HCT116 (cell line): Measurements from ENCODE around the gene LEMD3. TPM values are rescaled to one million over a fixed set of nuclear protein-coding genes. Genes with fewer than 3 reads are reported as not detected.

Source experiments
- ATAC-seq: fragments of 200-7000 bp; cut with Tn5 transposase; 2 replicates; pipeline ENCODE4 v1.9.1; 2020; ENCODE audit warnings: mild to moderate bottlenecking, moderate library complexity
- BruUV-seq: library from RNA; stranded (reverse); fragments of 400-500 nt; replicated peaks from 2 replicates; lab custom pipeline; 2021; lab: Mats Ljungman, UMichigan
- CTCF ChIA-PET: fragments of 300-600 bp; sonication (Branson Sonifier 250); formaldehyde crosslinking; loops from one replicate; lab custom pipeline; 2021; ENCODE audit warnings: antibody characterized with exemption; lab: Charles Lee
- POLR2A ChIA-PET: fragments of 300-600, 350-600 bp; sonication (Branson Sonifier 250); formaldehyde crosslinking; loops from one replicate; lab custom pipeline; 2021; ENCODE audit warnings: antibody characterized with exemption; lab: Charles Lee
- RAD21 ChIA-PET, 2 experiments: fragments of 300-600 bp; sonication (Branson Sonifier 250); formaldehyde crosslinking; loops; one replicate each; lab custom pipeline; 2023; ENCODE audit warnings: low total read pairs in 2 of 2; ENCODE audit not compliant: uncharacterized antibody in 2 of 2, unreplicated experiment in 2 of 2, low non-redundant PET in 1 of 2; lab: Charles Lee
- DNase-seq: peaks from one replicate; pipeline ENCODE4 v3.0.0-alpha.2; 2010; ENCODE audit warnings: low read depth, low spot score
- H2AFZ ChIP-seq: fragments of 200-600 bp; shearing (Covaris generic), sonication (generic); 2 replicates; pipeline ENCODE4 v1.6.1; 2017; ENCODE audit warnings: low read depth, mixed run types, mixed read lengths, antibody characterized with exemption, low read length; ENCODE audit not compliant: poor library complexity, severe bottlenecking
- H3K27ac ChIP-seq: 2 replicates; pipeline ENCODE4 v1.5.1; 2012; ENCODE audit warnings: low read depth, low read length
- H3K27me3 ChIP-seq: fragments of 200-600 bp; sonication (generic); 2 replicates; pipeline ENCODE4 v1.6.1; 2016; ENCODE audit warnings: mixed run types, low read length, mixed read lengths; ENCODE audit not compliant: insufficient read depth
- H3K36me3 ChIP-seq, 2 experiments: fragments of 200-500 bp in 1 of 2; fragments of 200-600 bp in 1 of 2; sonication (Bioruptor generic) in 1 of 2; sonication (generic) in 1 of 2; 2 replicates each; pipeline versions ENCODE4 v1.5.1 to v1.6.1; 2014 to 2016; ENCODE audit warnings: low read length in 2 of 2, inconsistent platforms in 1 of 2, mixed read lengths in 1 of 2, mixed run types in 1 of 2; ENCODE audit not compliant: insufficient read depth in 2 of 2, control insufficient read depth in 1 of 2
- H3K4me1 ChIP-seq, 2 experiments: fragments of 200-600 bp in 1 of 2; sonication (generic) in 1 of 2; 2 replicates each; pipeline versions ENCODE4 v1.5.1 to v1.6.1; 2012 to 2017; ENCODE audit warnings: low read length in 2 of 2, inconsistent platforms in 1 of 2, mild to moderate bottlenecking in 1 of 2, mixed read lengths in 1 of 2, mixed run types in 1 of 2, moderate library complexity in 1 of 2; ENCODE audit not compliant: insufficient read depth in 2 of 2, control insufficient read depth in 1 of 2
- H3K4me2 ChIP-seq: fragments of 200-600 bp; sonication (generic); 2 replicates; pipeline ENCODE4 v1.6.1; 2017; ENCODE audit warnings: mixed run types, low read length, mixed read lengths
- H3K4me3 ChIP-seq, 2 experiments: fragments of 200-600 bp in 1 of 2; sonication (generic) in 1 of 2; replicated peaks in 1 of 2; 2 replicates each; pipeline ENCODE4 v1.5.1; 2011 to 2016; ENCODE audit warnings: low read length in 2 of 2, control low read depth in 1 of 2, low read depth in 1 of 2, mild to moderate bottlenecking in 1 of 2, mixed read lengths in 1 of 2, mixed run types in 1 of 2
- H3K79me2 ChIP-seq: fragments of 200-600 bp; sonication (generic); 2 replicates; pipeline ENCODE4 v1.6.1; 2017; ENCODE audit warnings: mild to moderate bottlenecking, mixed run types, low read length, moderate library complexity, mixed read lengths; ENCODE audit not compliant: insufficient read depth
- H3K9ac ChIP-seq: fragments of 200-600 bp; sonication (generic); 2 replicates; pipeline ENCODE4 v1.6.1; 2016; ENCODE audit warnings: low read length, mixed read lengths
- H3K9me2 ChIP-seq: fragments of 200-600 bp; sonication (generic), shearing (Covaris generic); 2 replicates; pipeline ENCODE4 v1.6.1; 2017; ENCODE audit warnings: mixed run types, mild to moderate bottlenecking, moderate library complexity; ENCODE audit not compliant: insufficient read depth
- H3K9me3 ChIP-seq, 2 experiments: fragments of 200-500 bp in 1 of 2; fragments of 200-600 bp in 1 of 2; sonication (Bioruptor generic) in 1 of 2; sonication (generic) in 1 of 2; 2 replicates each; pipeline ENCODE4 v1.6.1; 2014 to 2017; ENCODE audit warnings: low read length in 2 of 2, mixed read lengths in 2 of 2, inconsistent platforms in 1 of 2, low read depth in 1 of 2, mild to moderate bottlenecking in 1 of 2, mixed run types in 1 of 2, moderate library complexity in 1 of 2; ENCODE audit not compliant: control insufficient read depth in 1 of 2, insufficient read depth in 1 of 2
- H4K20me1 ChIP-seq: fragments of 200-600 bp; sonication (generic), shearing (Covaris generic); 2 replicates; pipeline ENCODE4 v1.6.1; 2017; ENCODE audit warnings: mixed run types, mild to moderate bottlenecking, moderate library complexity; ENCODE audit not compliant: insufficient read depth
- EGR1 ChIP-seq: IDR thresholded peaks from 2 replicates; pipeline ENCODE4 v1.6.1; 2012; ENCODE audit warnings: low read depth
- EZH2 ChIP-seq: fragments of 200-600 bp; sonication (generic); IDR thresholded peaks from 2 replicates; pipeline ENCODE4 v1.6.1; 2017; ENCODE audit warnings: antibody characterized with exemption, mixed run types
- POLR2A ChIP-seq: IDR thresholded peaks from 2 replicates; pipeline ENCODE4 v1.7.0; 2011; ENCODE audit warnings: borderline replicate concordance; ENCODE audit not compliant: insufficient read depth, insufficient read length; ENCODE audit errors: extremely low read depth
- POLR2AphosphoS5 ChIP-seq: IDR thresholded peaks from 2 replicates; pipeline ENCODE4 v1.6.1; 2011; ENCODE audit warnings: mild to moderate bottlenecking, low read depth, low read length, moderate library complexity
- RAD21 ChIP-seq: IDR thresholded peaks from 2 replicates; pipeline ENCODE4 v1.6.1; 2012; ENCODE audit warnings: low read depth, mild to moderate bottlenecking
- SP1 ChIP-seq: IDR thresholded peaks from 2 replicates; pipeline ENCODE4 v1.6.1; 2012; ENCODE audit warnings: low read depth
- SRF ChIP-seq: IDR thresholded peaks from 2 replicates; pipeline ENCODE4 v1.6.1; 2012; ENCODE audit warnings: low read depth
- TCF7L2 ChIP-seq: IDR thresholded peaks from 2 replicates; pipeline ENCODE4 v1.7.0; 2011; ENCODE audit warnings: borderline replicate concordance, inconsistent platforms; ENCODE audit not compliant: insufficient read depth, insufficient read length; ENCODE audit errors: extremely low read depth
- YY1 ChIP-seq: IDR thresholded peaks from 2 replicates; pipeline ENCODE4 v1.6.1; 2011; ENCODE audit warnings: low read length, low read depth, moderate library complexity, mild to moderate bottlenecking; ENCODE audit not compliant: insufficient replicate concordance; ENCODE audit errors: extremely low read depth
- ZFX ChIP-seq: fragments of 450-650 bp; IDR thresholded peaks from 2 replicates; pipeline ENCODE4 v1.6.1; 2017
- ZNF274 ChIP-seq: fragments of 200-500 bp; sonication (Bioruptor generic); IDR thresholded peaks from 2 replicates; pipeline ENCODE4 v1.6.1; 2014; ENCODE audit warnings: mild to moderate bottlenecking, low read depth, low read length, inconsistent platforms
- intact Hi-C: fragments of 100-400 bp; cut with micrococcal nuclease; formaldehyde crosslinking; loops from 2 replicates; pipeline ENCODE4 v1.10.0; 2022
- total RNA-seq: library from RNA; stranded (reverse); gene quantifications from one replicate; pipeline ENCODE4 v1.2.1, GENCODE V29; 2021; ENCODE audit not compliant: unreplicated experiment
- TF ChIP-seq, protein P1 (sequence below): IDR thresholded peaks from 2 replicates; pipeline ENCODE4 v1.6.1; 2012
- TF ChIP-seq, protein P2 (sequence below): IDR thresholded peaks from 2 replicates; pipeline ENCODE4 v1.6.1; 2012
- TF ChIP-seq, protein P3 (sequence below), 3 experiments: fragments of 200-600 bp in 1 of 3; sonication (generic) in 1 of 3; IDR thresholded peaks in 2 of 3; conservative IDR thresholded peaks in 1 of 3; 2 replicates each; pipeline ENCODE4 v1.5.1; 2012 to 2017; ENCODE audit warnings: low read depth in 2 of 3, low read length in 2 of 3, antibody characterized with exemption in 1 of 3, borderline replicate concordance in 1 of 3, control low read depth in 1 of 3, mild to moderate bottlenecking in 1 of 3, mixed read lengths in 1 of 3, mixed run types in 1 of 3, moderate library complexity in 1 of 3; ENCODE audit not compliant: insufficient read depth in 1 of 3
- TF ChIP-seq, protein P4 (sequence below): IDR thresholded peaks from 2 replicates; pipeline ENCODE4 v1.6.1; 2011; ENCODE audit warnings: mild to moderate bottlenecking, low read length, moderate library complexity; ENCODE audit not compliant: insufficient replicate concordance; ENCODE audit errors: extremely low read depth

Gene LEMD3
- total RNA-seq, 1 experiment from 2014 or later, result 28.7 TPM

DNA sequence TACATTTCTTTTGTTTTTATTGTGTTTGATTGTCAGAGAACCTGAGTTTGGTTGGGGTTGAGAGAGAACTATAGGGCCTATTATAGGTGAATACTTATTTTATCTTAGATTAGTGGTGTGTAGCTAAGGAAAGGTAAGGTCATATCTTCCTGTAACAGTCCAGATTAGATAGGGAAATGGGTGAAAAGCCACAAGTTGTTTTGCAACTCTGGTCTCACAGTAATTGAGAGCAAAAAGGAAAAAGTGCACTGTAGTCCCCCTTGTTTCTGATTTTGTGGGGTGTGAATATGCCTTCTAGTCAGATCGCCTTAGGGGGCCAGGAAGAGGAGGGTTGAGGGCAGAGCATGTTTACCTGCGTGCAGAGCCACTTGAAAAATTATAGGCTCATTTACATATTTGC is 118.0 kb downstream of the LEMD3 start:
- no peak overlapping the region for H3K4me2 ChIP-seq
- ChIA-PET RAD21 (no interaction called here), POLR2A (interaction anchor here (0.7 kb wide), 1 partner anchor 824 kb away, joined by 3 read pairs; no protein-coding TSS in a partner anchor), CTCF (no interaction called here)
- H3K9me3 ChIP-seq, result no peaks in the 10 kb centered on the region
- intact Hi-C loops, result loop anchor here (5.0 kb wide), 1 partner anchor 395 kb away; no protein-coding TSS in a partner anchor
- BruUV-seq, result no TSS peak
- TF ChIP-seq, protein P1, sequence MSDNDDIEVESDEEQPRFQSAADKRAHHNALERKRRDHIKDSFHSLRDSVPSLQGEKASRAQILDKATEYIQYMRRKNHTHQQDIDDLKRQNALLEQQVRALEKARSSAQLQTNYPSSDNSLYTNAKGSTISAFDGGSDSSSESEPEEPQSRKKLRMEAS, result no peak
- TF ChIP-seq POLR2A (no peak), EZH2 (no peak), EGR1 (no peak)
- H3K9me2 ChIP-seq, result no peaks in the 10 kb centered on the region
- no peaks in the 10 kb centered on the region for H3K4me1 ChIP-seq
- no peak overlapping the region for H3K27ac ChIP-seq
- no peak overlapping the region for H3K4me3 ChIP-seq
- no peak overlapping the region for H3K9ac ChIP-seq
- no peak overlapping the region for H2AFZ ChIP-seq
- ATAC-seq, result no peak
- H3K27me3 ChIP-seq, result no peaks in the 10 kb centered on the region
- no peaks in the 10 kb centered on the region for H3K79me2 ChIP-seq
- no peaks in the 10 kb centered on the region for H3K36me3 ChIP-seq
- no peaks in the 10 kb centered on the region for H4K20me1 ChIP-seq
- no peak for DNase-seq

DNA sequence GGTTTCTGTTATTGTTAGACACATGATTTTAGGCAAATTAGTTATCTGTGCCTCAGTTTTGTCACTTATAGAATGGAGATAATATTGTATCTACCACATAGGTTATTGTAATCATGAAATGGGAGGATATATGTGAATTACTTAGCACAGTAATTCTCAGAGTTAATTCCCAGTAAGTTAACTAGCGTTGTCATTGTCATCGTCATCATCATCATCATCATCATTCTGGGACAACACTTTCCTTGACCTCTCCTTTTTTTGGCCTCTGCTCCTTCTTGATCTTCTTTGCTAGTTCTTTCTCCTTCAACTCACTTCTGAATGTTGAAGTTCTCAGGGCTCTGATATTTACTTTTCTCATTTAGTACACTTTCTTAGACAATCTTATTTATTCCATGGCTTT is 122.9 kb downstream of the LEMD3 start:
- no peaks in the 10 kb centered on the region for H4K20me1 ChIP-seq
- no peaks in the 10 kb centered on the region for H3K36me3 ChIP-seq
- intact Hi-C loops, result no loop called here
- no peaks in the 10 kb centered on the region for H3K27me3 ChIP-seq
- no peaks in the 10 kb centered on the region for H3K9me3 ChIP-seq
- no peak overlapping the region for H3K4me2 ChIP-seq
- no peak for TF ChIP-seq RAD21
- no peak for TF ChIP-seq ZNF274
- TF ChIP-seq EGR1, result no peak
- no peak for TF ChIP-seq POLR2AphosphoS5
- TF ChIP-seq, protein P2, sequence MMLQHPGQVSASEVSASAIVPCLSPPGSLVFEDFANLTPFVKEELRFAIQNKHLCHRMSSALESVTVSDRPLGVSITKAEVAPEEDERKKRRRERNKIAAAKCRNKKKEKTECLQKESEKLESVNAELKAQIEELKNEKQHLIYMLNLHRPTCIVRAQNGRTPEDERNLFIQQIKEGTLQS, result no peak
- TF ChIP-seq, protein P3, sequence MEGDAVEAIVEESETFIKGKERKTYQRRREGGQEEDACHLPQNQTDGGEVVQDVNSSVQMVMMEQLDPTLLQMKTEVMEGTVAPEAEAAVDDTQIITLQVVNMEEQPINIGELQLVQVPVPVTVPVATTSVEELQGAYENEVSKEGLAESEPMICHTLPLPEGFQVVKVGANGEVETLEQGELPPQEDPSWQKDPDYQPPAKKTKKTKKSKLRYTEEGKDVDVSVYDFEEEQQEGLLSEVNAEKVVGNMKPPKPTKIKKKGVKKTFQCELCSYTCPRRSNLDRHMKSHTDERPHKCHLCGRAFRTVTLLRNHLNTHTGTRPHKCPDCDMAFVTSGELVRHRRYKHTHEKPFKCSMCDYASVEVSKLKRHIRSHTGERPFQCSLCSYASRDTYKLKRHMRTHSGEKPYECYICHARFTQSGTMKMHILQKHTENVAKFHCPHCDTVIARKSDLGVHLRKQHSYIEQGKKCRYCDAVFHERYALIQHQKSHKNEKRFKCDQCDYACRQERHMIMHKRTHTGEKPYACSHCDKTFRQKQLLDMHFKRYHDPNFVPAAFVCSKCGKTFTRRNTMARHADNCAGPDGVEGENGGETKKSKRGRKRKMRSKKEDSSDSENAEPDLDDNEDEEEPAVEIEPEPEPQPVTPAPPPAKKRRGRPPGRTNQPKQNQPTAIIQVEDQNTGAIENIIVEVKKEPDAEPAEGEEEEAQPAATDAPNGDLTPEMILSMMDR (IDR thresholded peaks at IDR 0.05 in 2 of 3, conservative IDR thresholded peaks at IDR 0.05 in 1 of 3; ENCODE audit: borderline replicate concordance in 1 of 3, insufficient read depth in 1 of 3, low read depth in 2 of 3, low read length in 2 of 3), result no peak
- no peak for TF ChIP-seq EZH2
- no peak for TF ChIP-seq SP1
- TF ChIP-seq, protein P4, sequence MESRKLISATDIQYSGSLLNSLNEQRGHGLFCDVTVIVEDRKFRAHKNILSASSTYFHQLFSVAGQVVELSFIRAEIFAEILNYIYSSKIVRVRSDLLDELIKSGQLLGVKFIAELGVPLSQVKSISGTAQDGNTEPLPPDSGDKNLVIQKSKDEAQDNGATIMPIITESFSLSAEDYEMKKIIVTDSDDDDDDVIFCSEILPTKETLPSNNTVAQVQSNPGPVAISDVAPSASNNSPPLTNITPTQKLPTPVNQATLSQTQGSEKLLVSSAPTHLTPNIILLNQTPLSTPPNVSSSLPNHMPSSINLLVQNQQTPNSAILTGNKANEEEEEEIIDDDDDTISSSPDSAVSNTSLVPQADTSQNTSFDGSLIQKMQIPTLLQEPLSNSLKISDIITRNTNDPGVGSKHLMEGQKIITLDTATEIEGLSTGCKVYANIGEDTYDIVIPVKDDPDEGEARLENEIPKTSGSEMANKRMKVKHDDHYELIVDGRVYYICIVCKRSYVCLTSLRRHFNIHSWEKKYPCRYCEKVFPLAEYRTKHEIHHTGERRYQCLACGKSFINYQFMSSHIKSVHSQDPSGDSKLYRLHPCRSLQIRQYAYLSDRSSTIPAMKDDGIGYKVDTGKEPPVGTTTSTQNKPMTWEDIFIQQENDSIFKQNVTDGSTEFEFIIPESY, result no peak
- TF ChIP-seq YY1, result no peak
- no peak for TF ChIP-seq ZFX
- TF ChIP-seq SRF, result no peak
- TF ChIP-seq TCF7L2, result no peak
- DNase-seq (no peak), ATAC-seq (no peak)
- no peak overlapping the region for H3K27ac ChIP-seq
- POLR2A ChIA-PET, result no interaction called here
- H3K9ac ChIP-seq, result no peak overlapping the region
- H3K4me3 ChIP-seq, result no peak overlapping the region
- no TSS peak for BruUV-seq
- CTCF ChIA-PET, result no interaction called here
- H3K79me2 ChIP-seq, result no peaks in the 10 kb centered on the region
- H3K9me2 ChIP-seq, result no peaks in the 10 kb centered on the region
- RAD21 ChIA-PET, result no interaction called here
- no peak overlapping the region for H2AFZ ChIP-seq
- H3K4me1 ChIP-seq, result no peaks in the 10 kb centered on the region
